WTC11 (cell line): ENCODE measurements around the gene H6PD. TPM values are rescaled to one million over a fixed set of nuclear protein-coding genes. Genes with fewer than 3 reads are reported as not detected.

Experiments used
- ATAC-seq: fragments of 200-7000 bp; cut with Tn5 transposase; 2 replicates; pipeline ENCODE4 v1.10.0; 2021; ENCODE audit warnings: mild to moderate bottlenecking, moderate library complexity
- CTCF ChIA-PET: fragments of 300-600 bp; sonication (Branson Sonifier 250); formaldehyde crosslinking; loops from one replicate; lab custom pipeline; 2021; ENCODE audit warnings: antibody characterized with exemption; lab: Charles Lee
- POLR2A ChIA-PET: fragments of 350-600 bp; sonication (Branson Sonifier 250); formaldehyde crosslinking; loops from one replicate; lab custom pipeline; 2021; ENCODE audit warnings: antibody characterized with exemption; lab: Charles Lee
- DNase-seq: peaks from one replicate; pipeline ENCODE4 v3.0.0; 2021; ENCODE audit warnings: low spot score
- H3K27ac Mint-ChIP-seq: 2 replicates; pipeline ENCODE4 v1.8.0; 2021; ENCODE audit warnings: mixed read lengths
- H3K27me3 Mint-ChIP-seq: 2 replicates; pipeline ENCODE4 v1.8.0; 2021; ENCODE audit warnings: low read depth, mild to moderate bottlenecking, moderate library complexity, mixed read lengths
- H3K36me3 Mint-ChIP-seq: 2 replicates; pipeline ENCODE4 v1.8.0; 2021; ENCODE audit warnings: mixed read lengths
- H3K4me1 Mint-ChIP-seq: 2 replicates; pipeline ENCODE4 v1.8.0; 2022; ENCODE audit warnings: mixed read lengths
- H3K4me3 Mint-ChIP-seq: 2 replicates; pipeline ENCODE4 v1.8.0; 2021; ENCODE audit warnings: mild to moderate bottlenecking, moderate library complexity, mixed read lengths
- H3K9me3 Mint-ChIP-seq: 2 replicates; pipeline ENCODE4 v1.8.0; 2021; ENCODE audit warnings: mixed read lengths
- ATF1 ChIP-seq: sonication (generic); formaldehyde crosslinking; IDR thresholded peaks from 2 replicates; pipeline ENCODE4 v1.8.1; 2023; ENCODE audit warnings: mild to moderate bottlenecking, moderate library complexity, missing genetic modification reagents
- EMX1 ChIP-seq: fragments of 250-450 bp; sonication (Bioruptor Pico); IDR thresholded peaks from 2 replicates; pipeline ENCODE4 v1.8.0; 2021; ENCODE audit warnings: mild to moderate bottlenecking
- GABPB1 ChIP-seq: sonication (generic); formaldehyde crosslinking; IDR thresholded peaks from 2 replicates; pipeline ENCODE4 v1.8.1; 2023; ENCODE audit warnings: mild to moderate bottlenecking, missing genetic modification reagents
- GRHL2 ChIP-seq: fragments of 250-450 bp; sonication (Bioruptor Pico); IDR thresholded peaks from 2 replicates; pipeline ENCODE4 v1.8.0; 2022; ENCODE audit warnings: mild to moderate bottlenecking, moderate library complexity; ENCODE audit not compliant: insufficient replicate concordance, severe bottlenecking
- GTF2I ChIP-seq: fragments of 250-450 bp; sonication (Bioruptor Pico); conservative IDR thresholded peaks from 2 replicates; pipeline ENCODE4 v1.4.0; 2021; ENCODE audit warnings: mild to moderate bottlenecking
- MYBL2 ChIP-seq: sonication (generic); formaldehyde crosslinking; IDR thresholded peaks from 2 replicates; pipeline ENCODE4 v1.8.1; 2023; ENCODE audit warnings: mild to moderate bottlenecking, moderate library complexity, missing genetic modification reagents
- NFE2L1 ChIP-seq: sonication (generic); formaldehyde crosslinking; IDR thresholded peaks from 2 replicates; pipeline ENCODE4 v1.8.1; 2023; ENCODE audit warnings: missing genetic modification reagents
- NR3C1 ChIP-seq: sonication (generic); formaldehyde crosslinking; conservative IDR thresholded peaks from 2 replicates; pipeline ENCODE4 v1.8.1; 2023; ENCODE audit warnings: low read depth, mild to moderate bottlenecking, missing genetic modification reagents
- RORB ChIP-seq: fragments of 250-450 bp; sonication (Bioruptor Pico); IDR thresholded peaks from 2 replicates; pipeline ENCODE4 v1.9.0; 2021; ENCODE audit warnings: mild to moderate bottlenecking
- SOX15 ChIP-seq: fragments of 250-450 bp; sonication (Bioruptor Pico); IDR thresholded peaks from 2 replicates; pipeline ENCODE4 v1.9.0; 2021; ENCODE audit warnings: mild to moderate bottlenecking
- TP53 ChIP-seq: sonication (generic); formaldehyde crosslinking; IDR thresholded peaks from 2 replicates; pipeline ENCODE4 v1.8.1; 2023; ENCODE audit warnings: mild to moderate bottlenecking, missing genetic modification reagents
- ZNF121 ChIP-seq: sonication (generic); formaldehyde crosslinking; IDR thresholded peaks from 2 replicates; pipeline ENCODE4 v1.8.0; 2023; ENCODE audit warnings: missing genetic modification reagents
- ZNF263 ChIP-seq: sonication (generic); formaldehyde crosslinking; IDR thresholded peaks from 2 replicates; pipeline ENCODE4 v1.8.1; 2022; ENCODE audit warnings: low read depth, mild to moderate bottlenecking, moderate library complexity, missing genetic modification reagents
- ZNF423 ChIP-seq: fragments of 250-450 bp; sonication (Bioruptor Pico); IDR thresholded peaks from 2 replicates; pipeline ENCODE4 v2.1.2; 2022; ENCODE audit warnings: mild to moderate bottlenecking, moderate library complexity
- total RNA-seq: library from RNA; stranded (reverse); gene quantifications from 3 replicates; pipeline ENCODE4 v1.2.3, GENCODE V29; 2021
- TF ChIP-seq, protein P1 (sequence below): fragments of 200-600 bp; IDR thresholded peaks from 2 replicates; pipeline ENCODE4 v1.8.0; 2022; ENCODE audit warnings: antibody characterized with exemption
- TF ChIP-seq, protein P2 (sequence below): sonication (generic); formaldehyde crosslinking; IDR thresholded peaks from 2 replicates; pipeline ENCODE4 v1.8.0; 2023; ENCODE audit warnings: mild to moderate bottlenecking, missing genetic modification reagents
- TF ChIP-seq, protein P3 (sequence below): fragments of 250-450 bp; sonication (Bioruptor Pico); IDR thresholded peaks from 2 replicates; pipeline ENCODE4 v1.9.0; 2021; ENCODE audit warnings: mild to moderate bottlenecking, borderline replicate concordance
- TF ChIP-seq, protein P4 (sequence below): sonication (generic); formaldehyde crosslinking; IDR thresholded peaks from 2 replicates; pipeline ENCODE4 v1.8.1; 2022; ENCODE audit warnings: low read depth, missing genetic modification reagents, borderline replicate concordance
- TF ChIP-seq, protein P5 (sequence below): sonication (generic); formaldehyde crosslinking; conservative IDR thresholded peaks from 2 replicates; pipeline ENCODE4 v1.8.1; 2022; ENCODE audit warnings: mild to moderate bottlenecking, missing genetic modification reagents
- TF ChIP-seq, protein P6 (sequence below): sonication (generic); formaldehyde crosslinking; IDR thresholded peaks from 2 replicates; pipeline ENCODE4 v1.8.1; 2022; ENCODE audit warnings: missing genetic modification reagents, borderline replicate concordance

H6PD gene
- total RNA-seq, 1 experiment from 2014 or later, result 7.4 TPM

DNA sequence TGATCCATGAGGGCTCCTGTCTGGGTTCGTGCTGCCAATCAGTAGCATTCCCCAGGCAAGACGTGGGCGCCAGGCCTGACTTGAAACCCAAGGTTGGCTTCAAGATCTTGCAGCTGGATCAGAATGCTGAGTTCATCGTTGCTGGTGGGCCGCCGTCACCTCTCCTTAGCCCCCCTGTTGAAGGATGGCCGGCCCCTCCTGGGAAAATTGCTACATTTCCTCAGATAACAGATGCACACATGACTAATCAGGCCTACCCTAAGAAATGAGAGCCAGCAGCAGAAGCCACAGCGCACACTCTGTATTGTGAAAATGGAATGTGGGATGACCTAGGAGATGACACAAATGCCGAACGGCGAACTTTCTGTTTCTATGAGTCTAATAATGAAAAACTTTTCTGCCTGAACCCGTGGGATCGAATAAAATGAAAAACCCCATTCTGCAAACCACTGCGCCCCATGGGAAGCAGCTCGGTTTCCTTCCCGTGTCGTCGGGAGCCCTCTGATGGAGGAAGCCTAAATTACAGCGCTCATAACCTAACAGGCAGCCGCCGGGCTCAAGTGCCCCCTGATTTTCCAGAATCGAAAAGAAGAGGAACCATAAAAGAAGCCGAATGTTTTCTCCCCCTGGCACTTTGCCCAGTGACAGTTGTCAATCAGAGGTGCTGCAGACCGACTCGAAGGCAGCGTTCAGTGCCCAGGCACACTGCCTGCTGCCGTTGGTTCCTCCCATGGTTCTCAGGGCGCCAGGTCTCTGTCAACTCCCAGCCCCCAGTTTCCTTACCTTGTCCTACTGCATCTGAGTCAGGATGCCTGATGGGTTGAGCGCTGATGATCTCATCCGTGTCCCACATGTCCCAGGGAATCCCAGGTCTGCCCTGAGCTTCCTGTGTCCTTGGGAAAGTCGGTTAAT lies 38.2 kb upstream of the H6PD start:
- TF ChIP-seq, protein P1, sequence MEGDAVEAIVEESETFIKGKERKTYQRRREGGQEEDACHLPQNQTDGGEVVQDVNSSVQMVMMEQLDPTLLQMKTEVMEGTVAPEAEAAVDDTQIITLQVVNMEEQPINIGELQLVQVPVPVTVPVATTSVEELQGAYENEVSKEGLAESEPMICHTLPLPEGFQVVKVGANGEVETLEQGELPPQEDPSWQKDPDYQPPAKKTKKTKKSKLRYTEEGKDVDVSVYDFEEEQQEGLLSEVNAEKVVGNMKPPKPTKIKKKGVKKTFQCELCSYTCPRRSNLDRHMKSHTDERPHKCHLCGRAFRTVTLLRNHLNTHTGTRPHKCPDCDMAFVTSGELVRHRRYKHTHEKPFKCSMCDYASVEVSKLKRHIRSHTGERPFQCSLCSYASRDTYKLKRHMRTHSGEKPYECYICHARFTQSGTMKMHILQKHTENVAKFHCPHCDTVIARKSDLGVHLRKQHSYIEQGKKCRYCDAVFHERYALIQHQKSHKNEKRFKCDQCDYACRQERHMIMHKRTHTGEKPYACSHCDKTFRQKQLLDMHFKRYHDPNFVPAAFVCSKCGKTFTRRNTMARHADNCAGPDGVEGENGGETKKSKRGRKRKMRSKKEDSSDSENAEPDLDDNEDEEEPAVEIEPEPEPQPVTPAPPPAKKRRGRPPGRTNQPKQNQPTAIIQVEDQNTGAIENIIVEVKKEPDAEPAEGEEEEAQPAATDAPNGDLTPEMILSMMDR, result peak; percentile 40; the same call in 1 of the 2 replicates
- no peak for TF ChIP-seq GABPB1
- TF ChIP-seq, all 79 proteins: peak for 1
- POLR2A ChIA-PET, result no interaction called here
- peaks cover 16% of the 10 kb centered on the region for H3K4me1 Mint-ChIP-seq
- H3K4me3 Mint-ChIP-seq, result no peak overlapping the region
- CTCF ChIA-PET, result interaction anchor here (0.6 to 4.4 kb wide), 25 partner anchors 9 to 192 kb away, joined by 3 to 34 read pairs (median 7); partner anchors contain the start of genes GPR157 and H6PD
- no peaks in the 10 kb centered on the region for H3K36me3 Mint-ChIP-seq
- H3K9me3 Mint-ChIP-seq, result no peaks in the 10 kb centered on the region
- DNase-seq (peak; percentile 75), ATAC-seq (peak; percentile 48)
- H3K27me3 Mint-ChIP-seq, result peaks cover 48% of the 10 kb centered on the region
- no peak overlapping the region for H3K27ac Mint-ChIP-seq

DNA sequence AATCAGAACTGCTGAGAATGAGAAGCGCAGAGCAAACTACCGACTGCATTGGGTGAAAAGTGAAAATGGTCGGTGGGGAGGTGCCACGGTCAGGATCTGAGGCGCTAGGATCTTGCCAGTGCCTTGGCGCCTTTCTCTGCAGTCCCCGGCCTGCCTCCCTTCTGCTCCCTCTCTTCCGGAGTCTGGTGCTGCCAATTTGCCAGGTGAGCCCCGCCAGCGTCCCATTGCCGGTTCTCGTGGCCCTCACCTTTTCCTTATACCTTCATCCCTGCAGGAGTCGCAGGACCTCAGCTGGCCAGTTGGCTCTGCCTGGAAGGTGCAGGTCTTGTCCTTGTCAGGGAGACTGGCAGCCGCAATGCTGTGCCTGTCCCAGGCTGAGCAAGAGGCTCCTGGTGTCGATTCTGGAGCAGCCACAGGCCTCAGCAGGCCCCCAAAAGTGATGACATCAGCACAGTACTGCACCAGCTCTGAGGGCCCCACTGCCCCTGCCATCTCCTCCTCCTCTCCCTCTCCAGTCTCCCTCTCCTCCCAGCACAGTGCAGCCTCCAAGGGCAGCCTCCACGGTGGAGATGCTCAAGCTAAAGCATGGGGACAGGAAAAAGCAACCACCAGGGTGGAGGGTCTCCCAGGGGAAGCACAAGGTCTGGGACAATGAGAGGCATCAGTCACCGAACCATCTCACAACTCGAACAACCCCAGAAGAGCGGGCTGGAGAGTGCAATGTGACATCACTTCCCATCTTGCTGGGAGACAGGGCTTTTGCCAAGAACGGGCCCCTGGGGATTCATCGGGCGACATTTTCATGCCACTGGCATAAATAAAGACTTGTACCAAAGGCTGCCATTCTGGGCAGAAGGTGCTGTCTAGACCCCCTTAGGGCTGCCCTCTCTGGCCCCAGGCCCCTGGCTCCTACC lies 37.1 kb upstream of the H6PD start:
- DNase-seq, result no peak
- no peaks in the 10 kb centered on the region for H3K36me3 Mint-ChIP-seq
- POLR2A ChIA-PET, result no interaction called here

More for the DNA sequence above, 37.1 kb upstream of the H6PD start:
- no peak overlapping the region for H3K4me3 Mint-ChIP-seq
- ATAC-seq, result no peak
- H3K27ac Mint-ChIP-seq, result no peak overlapping the region
- peaks cover 24% of the 10 kb centered on the region for H3K4me1 Mint-ChIP-seq
- peaks cover 59% of the 10 kb centered on the region for H3K27me3 Mint-ChIP-seq
- CTCF ChIA-PET, result interaction anchor here (1.0 to 4.4 kb wide), 18 partner anchors 10 to 193 kb away, joined by 3 to 34 read pairs (median 8); partner anchors contain the start of genes GPR157 and H6PD
- no peak for TF ChIP-seq ZNF263
- TF ChIP-seq GRHL2 (CRISPR knock-in tag), result no peak
- TF ChIP-seq, protein P2, sequence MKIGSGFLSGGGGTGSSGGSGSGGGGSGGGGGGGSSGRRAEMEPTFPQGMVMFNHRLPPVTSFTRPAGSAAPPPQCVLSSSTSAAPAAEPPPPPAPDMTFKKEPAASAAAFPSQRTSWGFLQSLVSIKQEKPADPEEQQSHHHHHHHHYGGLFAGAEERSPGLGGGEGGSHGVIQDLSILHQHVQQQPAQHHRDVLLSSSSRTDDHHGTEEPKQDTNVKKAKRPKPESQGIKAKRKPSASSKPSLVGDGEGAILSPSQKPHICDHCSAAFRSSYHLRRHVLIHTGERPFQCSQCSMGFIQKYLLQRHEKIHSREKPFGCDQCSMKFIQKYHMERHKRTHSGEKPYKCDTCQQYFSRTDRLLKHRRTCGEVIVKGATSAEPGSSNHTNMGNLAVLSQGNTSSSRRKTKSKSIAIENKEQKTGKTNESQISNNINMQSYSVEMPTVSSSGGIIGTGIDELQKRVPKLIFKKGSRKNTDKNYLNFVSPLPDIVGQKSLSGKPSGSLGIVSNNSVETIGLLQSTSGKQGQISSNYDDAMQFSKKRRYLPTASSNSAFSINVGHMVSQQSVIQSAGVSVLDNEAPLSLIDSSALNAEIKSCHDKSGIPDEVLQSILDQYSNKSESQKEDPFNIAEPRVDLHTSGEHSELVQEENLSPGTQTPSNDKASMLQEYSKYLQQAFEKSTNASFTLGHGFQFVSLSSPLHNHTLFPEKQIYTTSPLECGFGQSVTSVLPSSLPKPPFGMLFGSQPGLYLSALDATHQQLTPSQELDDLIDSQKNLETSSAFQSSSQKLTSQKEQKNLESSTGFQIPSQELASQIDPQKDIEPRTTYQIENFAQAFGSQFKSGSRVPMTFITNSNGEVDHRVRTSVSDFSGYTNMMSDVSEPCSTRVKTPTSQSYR (CRISPR knock-in tag), result no peak
- TF ChIP-seq, protein P3, sequence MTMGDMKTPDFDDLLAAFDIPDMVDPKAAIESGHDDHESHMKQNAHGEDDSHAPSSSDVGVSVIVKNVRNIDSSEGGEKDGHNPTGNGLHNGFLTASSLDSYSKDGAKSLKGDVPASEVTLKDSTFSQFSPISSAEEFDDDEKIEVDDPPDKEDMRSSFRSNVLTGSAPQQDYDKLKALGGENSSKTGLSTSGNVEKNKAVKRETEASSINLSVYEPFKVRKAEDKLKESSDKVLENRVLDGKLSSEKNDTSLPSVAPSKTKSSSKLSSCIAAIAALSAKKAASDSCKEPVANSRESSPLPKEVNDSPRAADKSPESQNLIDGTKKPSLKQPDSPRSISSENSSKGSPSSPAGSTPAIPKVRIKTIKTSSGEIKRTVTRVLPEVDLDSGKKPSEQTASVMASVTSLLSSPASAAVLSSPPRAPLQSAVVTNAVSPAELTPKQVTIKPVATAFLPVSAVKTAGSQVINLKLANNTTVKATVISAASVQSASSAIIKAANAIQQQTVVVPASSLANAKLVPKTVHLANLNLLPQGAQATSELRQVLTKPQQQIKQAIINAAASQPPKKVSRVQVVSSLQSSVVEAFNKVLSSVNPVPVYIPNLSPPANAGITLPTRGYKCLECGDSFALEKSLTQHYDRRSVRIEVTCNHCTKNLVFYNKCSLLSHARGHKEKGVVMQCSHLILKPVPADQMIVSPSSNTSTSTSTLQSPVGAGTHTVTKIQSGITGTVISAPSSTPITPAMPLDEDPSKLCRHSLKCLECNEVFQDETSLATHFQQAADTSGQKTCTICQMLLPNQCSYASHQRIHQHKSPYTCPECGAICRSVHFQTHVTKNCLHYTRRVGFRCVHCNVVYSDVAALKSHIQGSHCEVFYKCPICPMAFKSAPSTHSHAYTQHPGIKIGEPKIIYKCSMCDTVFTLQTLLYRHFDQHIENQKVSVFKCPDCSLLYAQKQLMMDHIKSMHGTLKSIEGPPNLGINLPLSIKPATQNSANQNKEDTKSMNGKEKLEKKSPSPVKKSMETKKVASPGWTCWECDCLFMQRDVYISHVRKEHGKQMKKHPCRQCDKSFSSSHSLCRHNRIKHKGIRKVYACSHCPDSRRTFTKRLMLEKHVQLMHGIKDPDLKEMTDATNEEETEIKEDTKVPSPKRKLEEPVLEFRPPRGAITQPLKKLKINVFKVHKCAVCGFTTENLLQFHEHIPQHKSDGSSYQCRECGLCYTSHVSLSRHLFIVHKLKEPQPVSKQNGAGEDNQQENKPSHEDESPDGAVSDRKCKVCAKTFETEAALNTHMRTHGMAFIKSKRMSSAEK (CRISPR knock-in tag), result no peak
- no peak for TF ChIP-seq GTF2I
- TF ChIP-seq MYBL2, result no peak
- TF ChIP-seq, protein P4, sequence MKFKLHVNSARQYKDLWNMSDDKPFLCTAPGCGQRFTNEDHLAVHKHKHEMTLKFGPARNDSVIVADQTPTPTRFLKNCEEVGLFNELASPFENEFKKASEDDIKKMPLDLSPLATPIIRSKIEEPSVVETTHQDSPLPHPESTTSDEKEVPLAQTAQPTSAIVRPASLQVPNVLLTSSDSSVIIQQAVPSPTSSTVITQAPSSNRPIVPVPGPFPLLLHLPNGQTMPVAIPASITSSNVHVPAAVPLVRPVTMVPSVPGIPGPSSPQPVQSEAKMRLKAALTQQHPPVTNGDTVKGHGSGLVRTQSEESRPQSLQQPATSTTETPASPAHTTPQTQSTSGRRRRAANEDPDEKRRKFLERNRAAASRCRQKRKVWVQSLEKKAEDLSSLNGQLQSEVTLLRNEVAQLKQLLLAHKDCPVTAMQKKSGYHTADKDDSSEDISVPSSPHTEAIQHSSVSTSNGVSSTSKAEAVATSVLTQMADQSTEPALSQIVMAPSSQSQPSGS (CRISPR knock-in tag), result no peak
- TF ChIP-seq, protein P5, sequence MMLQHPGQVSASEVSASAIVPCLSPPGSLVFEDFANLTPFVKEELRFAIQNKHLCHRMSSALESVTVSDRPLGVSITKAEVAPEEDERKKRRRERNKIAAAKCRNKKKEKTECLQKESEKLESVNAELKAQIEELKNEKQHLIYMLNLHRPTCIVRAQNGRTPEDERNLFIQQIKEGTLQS (CRISPR knock-in tag), result no peak
- no peak for TF ChIP-seq NR3C1 (CRISPR knock-in tag)
- no peak for TF ChIP-seq TP53 (CRISPR knock-in tag)
- TF ChIP-seq, protein P6, sequence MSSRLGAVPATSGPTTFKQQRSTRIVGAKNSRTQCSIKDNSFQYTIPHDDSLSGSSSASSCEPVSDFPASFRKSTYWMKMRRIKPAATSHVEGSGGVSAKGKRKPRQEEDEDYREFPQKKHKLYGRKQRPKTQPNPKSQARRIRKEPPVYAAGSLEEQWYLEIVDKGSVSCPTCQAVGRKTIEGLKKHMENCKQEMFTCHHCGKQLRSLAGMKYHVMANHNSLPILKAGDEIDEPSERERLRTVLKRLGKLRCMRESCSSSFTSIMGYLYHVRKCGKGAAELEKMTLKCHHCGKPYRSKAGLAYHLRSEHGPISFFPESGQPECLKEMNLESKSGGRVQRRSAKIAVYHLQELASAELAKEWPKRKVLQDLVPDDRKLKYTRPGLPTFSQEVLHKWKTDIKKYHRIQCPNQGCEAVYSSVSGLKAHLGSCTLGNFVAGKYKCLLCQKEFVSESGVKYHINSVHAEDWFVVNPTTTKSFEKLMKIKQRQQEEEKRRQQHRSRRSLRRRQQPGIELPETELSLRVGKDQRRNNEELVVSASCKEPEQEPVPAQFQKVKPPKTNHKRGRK (CRISPR knock-in tag), result no peak
- TF ChIP-seq ATF1 (CRISPR knock-in tag), result no peak
- no peak for TF ChIP-seq SOX15
- no peak for TF ChIP-seq ZNF423 (CRISPR knock-in tag)
- no peak for TF ChIP-seq EMX1 (CRISPR knock-in tag)
- TF ChIP-seq NFE2L1 (CRISPR knock-in tag), result no peak
- no peak for TF ChIP-seq RORB (CRISPR knock-in tag)
- no peak for TF ChIP-seq ZNF121 (CRISPR knock-in tag)
- TF ChIP-seq, all 79 proteins: peak for 0
- H3K9me3 Mint-ChIP-seq, result no peaks in the 10 kb centered on the region
